HG03108 (cell line): ENCODE results near the gene RGS7.
"Not testable (repeated sequence)": the region's sequence is repeated elsewhere in the genome, so short reads cannot be mapped to it uniquely, and the experiment has no call there.

Source experiments
- ATAC-seq: cut with Tn5 transposase; IDR thresholded peaks from one replicate; pipeline ENCODE4 v1.9.1; 2021; ENCODE audit warnings: moderate library complexity; ENCODE audit not compliant: unreplicated experiment

The RGS7 gene

DNA sequence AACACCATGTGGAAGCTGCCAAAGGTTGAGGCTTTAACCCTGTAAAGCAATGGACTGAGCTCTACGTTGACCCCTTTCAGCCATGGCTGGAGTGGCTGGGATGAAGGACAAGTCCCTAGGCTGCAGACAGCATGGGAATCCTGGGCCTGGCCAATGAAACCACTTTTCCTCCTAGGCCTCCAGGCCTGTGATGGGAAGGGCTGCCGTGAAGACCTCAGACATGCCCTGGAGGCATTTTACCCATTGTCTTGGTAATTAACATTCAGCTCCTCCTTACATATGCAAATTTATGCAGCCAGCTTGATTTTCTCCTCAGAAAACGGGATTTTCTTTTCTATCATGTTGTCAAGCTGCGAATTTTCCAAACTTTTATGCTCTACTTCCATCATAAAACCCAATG is 214.5 kb downstream of the RGS7 start:
- ATAC-seq: no peak

- not testable (repeated sequence) for ATAC-seq
These were observed 215.4 kb downstream of the RGS7 start for GRCh38 chr1:241141646-241142045.

DNA sequence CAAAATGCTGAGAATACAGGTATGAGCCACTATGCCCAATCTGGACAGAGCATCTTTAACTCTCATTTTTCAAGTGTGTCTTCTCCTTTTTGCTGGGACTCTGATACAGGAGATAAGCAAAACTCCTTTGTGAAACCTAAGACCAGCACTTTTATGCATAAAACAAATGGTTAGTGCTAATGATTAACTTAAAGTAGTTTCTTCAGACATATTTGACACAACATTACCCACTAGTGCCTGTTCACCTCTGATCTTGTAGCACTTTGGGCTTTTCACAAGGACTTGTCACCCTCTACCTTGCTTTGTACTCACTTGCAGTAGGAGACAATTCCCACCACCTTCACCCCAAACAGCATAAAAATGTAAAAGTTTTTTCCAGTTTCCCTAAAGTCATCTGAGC is 216.3 kb downstream of the RGS7 start:
- no peak for ATAC-seq

DNA sequence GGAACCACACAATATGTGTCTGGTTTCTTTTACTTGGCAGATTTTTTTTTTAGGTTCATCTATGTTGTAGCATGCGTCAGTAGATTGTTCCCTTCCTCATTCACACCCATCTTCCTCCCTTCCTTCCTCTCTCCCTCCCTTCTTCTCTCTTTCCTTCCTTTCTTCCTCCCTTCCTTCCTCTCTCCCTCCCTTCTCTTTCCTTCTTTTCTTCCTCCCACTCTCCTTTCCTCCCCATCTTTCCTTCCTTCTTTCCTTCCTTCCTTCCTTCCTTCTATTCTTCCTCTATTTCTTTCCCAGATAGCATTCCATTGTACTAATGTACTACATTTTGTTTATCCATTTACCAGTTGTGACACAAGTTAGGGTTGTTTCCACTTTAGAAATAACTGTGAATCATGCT is 218.0 kb downstream of the RGS7 start:
- no peak for ATAC-seq

- ATAC-seq: no peak
These were observed 218.8 kb downstream of the RGS7 start for GRCh38 chr1:241138248-241138647.

- no peak for ATAC-seq
These were observed 220.6 kb downstream of the RGS7 start for GRCh38 chr1:241136389-241136788.

- no peak for ATAC-seq
These were observed 225.3 kb downstream of the RGS7 start for GRCh38 chr1:241131636-241132194.

GRCh38 chr1:241130881-241131280 is 226.1 kb downstream of the RGS7 start:
- no peak for ATAC-seq

GRCh38 chr1:241129207-241129960 is 227.6 kb downstream of the RGS7 start:
- no peak for ATAC-seq

- ATAC-seq: no peak
These were observed 231.7 kb downstream of the RGS7 start for GRCh38 chr1:241125286-241125685.

DNA sequence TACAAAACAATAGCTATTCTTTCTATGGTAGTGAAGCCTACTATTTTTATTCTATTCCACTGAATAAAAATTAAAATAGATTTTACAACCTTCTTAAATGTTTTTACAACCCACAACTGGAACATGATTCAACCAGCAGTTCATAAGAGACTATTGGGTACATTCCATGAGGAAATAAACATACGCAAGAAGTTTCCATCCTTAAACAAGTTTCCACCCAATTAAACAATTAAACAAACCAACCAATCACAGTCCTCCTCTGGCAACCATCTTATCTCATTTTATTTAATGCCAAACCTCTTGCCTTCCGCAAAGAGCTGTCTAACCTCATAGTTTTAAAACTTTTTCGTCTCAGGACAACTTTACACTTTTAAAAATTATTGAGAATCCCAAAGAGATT is 239.0 kb downstream of the RGS7 start:
- ATAC-seq: no peak

DNA sequence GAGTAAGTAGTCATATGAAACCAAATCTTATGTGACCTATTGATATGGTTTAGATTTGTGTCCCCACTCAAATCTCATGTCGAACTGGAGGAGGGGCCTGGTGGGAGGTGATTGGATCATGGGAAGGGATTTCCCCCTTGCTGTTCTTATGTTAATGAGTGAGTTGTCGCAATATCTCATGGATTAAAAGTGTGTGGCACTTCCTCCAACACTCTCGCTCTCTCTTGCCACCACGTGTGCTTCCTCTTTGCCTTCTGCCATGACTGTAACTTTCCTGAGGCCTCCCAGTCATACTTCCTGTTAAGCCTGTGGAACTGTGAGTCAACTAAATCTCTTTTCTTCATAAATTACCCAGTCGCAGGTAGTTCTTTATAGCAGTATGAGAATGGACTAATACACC is 241.2 kb downstream of the RGS7 start:
- no peak for ATAC-seq

- no peak for ATAC-seq
These were observed 242.2 kb downstream of the RGS7 start for GRCh38 chr1:241114699-241115233.

GRCh38 chr1:241113557-241113956 is 243.4 kb downstream of the RGS7 start:
- no peak for ATAC-seq

- ATAC-seq: no peak
These were observed 248.0 kb downstream of the RGS7 start for GRCh38 chr1:241109039-241109438.

GRCh38 chr1:241105147-241105546 is 251.9 kb downstream of the RGS7 start:
- no peak for ATAC-seq

DNA sequence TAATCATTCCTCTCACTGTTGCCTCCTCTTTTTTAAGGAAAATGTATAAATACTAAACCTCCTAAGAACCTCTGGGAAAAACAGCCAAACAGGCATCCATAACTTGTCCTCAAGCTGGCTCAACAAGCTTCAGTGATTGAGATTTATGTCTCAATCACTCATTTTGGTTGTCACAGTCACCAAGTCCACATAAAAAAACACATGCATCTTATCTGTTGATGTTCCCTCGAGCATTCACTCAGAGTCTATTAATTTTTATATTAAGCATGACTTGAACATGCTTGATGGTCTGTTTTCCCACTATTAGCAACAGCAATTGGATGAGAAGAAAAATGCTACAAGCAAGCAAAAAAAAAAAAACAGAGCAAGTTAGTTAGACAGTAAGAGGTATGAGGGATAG is 254.3 kb downstream of the RGS7 start:
- no peak for ATAC-seq

- ATAC-seq: no peak
These were observed 255.4 kb downstream of the RGS7 start for GRCh38 chr1:241101622-241102021.

DNA sequence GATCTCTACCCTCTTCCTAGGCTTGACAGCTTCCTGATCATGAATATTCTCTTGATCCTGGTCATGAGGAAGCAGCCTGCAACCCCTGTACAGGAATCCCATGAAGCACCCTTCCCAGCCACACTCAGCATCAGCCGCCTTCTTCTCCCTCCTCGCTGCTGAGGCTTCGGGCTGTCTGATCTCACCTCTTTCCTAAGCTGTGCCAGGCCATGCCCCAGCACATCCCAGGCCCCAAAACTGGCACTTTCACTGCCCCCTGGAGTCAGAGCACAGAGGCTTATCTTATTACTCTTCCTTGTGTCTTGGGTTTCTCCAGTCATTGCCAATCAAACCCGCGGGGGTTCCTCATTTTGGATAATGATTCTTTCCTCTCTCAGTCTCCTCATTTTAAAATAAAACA is 259.5 kb downstream of the RGS7 start:
- ATAC-seq: no peak

GRCh38 chr1:241096982-241097381 is 260.0 kb downstream of the RGS7 start:
- no peak for ATAC-seq

GRCh38 chr1:241095847-241096246 is 261.2 kb downstream of the RGS7 start:
- ATAC-seq: no peak

GRCh38 chr1:241090798-241091197 is 266.2 kb downstream of the RGS7 start:
- no peak for ATAC-seq

DNA sequence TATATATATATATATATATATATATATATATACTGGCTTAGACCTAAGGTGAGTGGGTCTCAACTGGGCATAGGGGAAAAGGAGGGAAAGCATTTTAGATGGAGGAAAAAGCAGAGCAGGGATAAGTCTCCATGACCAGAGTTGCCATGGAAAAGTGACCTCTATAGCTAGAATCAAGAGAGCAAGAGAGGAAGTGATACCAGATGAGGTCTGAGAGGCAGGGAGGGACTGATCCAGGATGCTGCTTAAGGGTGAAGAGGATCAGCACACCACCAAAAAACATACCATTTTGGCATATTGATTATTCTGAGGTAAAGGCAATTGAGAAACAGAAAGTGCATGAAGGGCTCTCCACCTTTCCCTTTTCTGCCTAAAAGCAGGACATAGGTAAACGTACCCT is 267.9 kb downstream of the RGS7 start:
- not testable (repeated sequence) for ATAC-seq
